PFSK-1 (cell line): ENCODE results near the gene LAMC3.

ENCODE experiments used
- FOXP2 ChIP-seq: optimal IDR thresholded peaks from 2 replicates; pipeline ENCODE3; 2011; ENCODE audit warnings: borderline replicate concordance, control low read depth, inconsistent platforms; ENCODE audit not compliant: insufficient read depth; ENCODE audit errors: extremely low read length, extremely low read depth
- POLR2AphosphoS5 ChIP-seq: IDR thresholded peaks from 2 replicates; pipeline ENCODE4 v1.6.1; 2012; ENCODE audit warnings: low read depth, mild to moderate bottlenecking, control low read depth, low read length, moderate library complexity
- SIN3A ChIP-seq: IDR thresholded peaks from 2 replicates; pipeline ENCODE4 v1.6.1; 2012; ENCODE audit warnings: mild to moderate bottlenecking, low read length, moderate library complexity, borderline replicate concordance; ENCODE audit not compliant: insufficient read depth
- TAF1 ChIP-seq: IDR thresholded peaks from 2 replicates; pipeline ENCODE4 v1.6.1; 2012; ENCODE audit warnings: low read length, control low read depth, borderline replicate concordance; ENCODE audit not compliant: insufficient read depth
- TF ChIP-seq, protein P1 (sequence below), 2 experiments: IDR thresholded peaks; 2 replicates each; pipeline versions ENCODE4 v1.6.1 to v1.8.0; 2011 to 2012; ENCODE audit warnings: low read depth in 2 of 2, low read length in 2 of 2, control low read depth in 1 of 2, inconsistent platforms in 1 of 2, mild to moderate bottlenecking in 1 of 2, moderate library complexity in 1 of 2; ENCODE audit not compliant: insufficient read depth in 1 of 2

The LAMC3 gene

GRCh38 chr9:131103535-131103934 is 94.6 kb downstream of the LAMC3 start:
- TF ChIP-seq, protein P1, sequence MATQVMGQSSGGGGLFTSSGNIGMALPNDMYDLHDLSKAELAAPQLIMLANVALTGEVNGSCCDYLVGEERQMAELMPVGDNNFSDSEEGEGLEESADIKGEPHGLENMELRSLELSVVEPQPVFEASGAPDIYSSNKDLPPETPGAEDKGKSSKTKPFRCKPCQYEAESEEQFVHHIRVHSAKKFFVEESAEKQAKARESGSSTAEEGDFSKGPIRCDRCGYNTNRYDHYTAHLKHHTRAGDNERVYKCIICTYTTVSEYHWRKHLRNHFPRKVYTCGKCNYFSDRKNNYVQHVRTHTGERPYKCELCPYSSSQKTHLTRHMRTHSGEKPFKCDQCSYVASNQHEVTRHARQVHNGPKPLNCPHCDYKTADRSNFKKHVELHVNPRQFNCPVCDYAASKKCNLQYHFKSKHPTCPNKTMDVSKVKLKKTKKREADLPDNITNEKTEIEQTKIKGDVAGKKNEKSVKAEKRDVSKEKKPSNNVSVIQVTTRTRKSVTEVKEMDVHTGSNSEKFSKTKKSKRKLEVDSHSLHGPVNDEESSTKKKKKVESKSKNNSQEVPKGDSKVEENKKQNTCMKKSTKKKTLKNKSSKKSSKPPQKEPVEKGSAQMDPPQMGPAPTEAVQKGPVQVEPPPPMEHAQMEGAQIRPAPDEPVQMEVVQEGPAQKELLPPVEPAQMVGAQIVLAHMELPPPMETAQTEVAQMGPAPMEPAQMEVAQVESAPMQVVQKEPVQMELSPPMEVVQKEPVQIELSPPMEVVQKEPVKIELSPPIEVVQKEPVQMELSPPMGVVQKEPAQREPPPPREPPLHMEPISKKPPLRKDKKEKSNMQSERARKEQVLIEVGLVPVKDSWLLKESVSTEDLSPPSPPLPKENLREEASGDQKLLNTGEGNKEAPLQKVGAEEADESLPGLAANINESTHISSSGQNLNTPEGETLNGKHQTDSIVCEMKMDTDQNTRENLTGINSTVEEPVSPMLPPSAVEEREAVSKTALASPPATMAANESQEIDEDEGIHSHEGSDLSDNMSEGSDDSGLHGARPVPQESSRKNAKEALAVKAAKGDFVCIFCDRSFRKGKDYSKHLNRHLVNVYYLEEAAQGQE (IDR thresholded peaks at IDR 0.05; ENCODE audit: insufficient read depth in 1 of 2, low read depth in 2 of 2, low read length in 2 of 2): no peak
- no peak for TF ChIP-seq FOXP2
- no peak for TF ChIP-seq SIN3A
- TF ChIP-seq POLR2AphosphoS5: no peak
- no peak for TF ChIP-seq TAF1

DNA sequence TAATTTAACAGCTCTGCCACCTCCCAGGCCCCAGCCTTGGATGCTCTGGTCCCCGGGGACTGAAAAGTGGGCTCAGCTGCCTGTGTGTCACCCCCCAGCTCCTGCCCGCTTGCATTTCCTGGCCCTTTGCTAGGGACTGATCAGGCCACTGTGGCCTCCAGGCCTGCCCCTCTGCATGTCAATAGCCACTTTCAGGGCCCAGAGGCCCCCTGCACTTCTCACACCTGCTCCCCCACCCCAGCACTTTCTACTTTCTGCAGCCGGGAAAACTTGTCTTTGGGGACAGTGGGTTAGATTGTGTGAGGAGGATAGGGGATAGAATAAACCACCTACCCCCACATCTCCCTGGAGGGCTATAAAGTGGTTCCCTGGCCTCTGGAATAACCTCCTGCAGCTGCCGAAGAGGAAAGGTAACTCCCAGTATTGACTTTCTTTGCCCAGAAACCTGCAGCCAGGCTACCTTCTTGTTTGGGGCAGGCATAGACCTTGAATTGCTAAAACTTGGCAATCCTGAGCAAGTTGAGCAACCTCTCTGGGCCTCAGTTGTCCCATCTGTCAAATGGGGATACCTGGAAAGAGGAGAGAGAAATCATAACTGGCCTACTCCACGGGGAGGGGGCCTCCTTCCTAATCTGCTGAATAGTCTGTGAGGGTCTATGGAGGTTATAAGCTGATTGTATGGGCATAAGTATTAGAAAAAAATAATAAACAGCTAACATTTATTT is 95.2 kb downstream of the LAMC3 start:
- no peak for TF ChIP-seq FOXP2
- TF ChIP-seq TAF1: no peak
- TF ChIP-seq POLR2AphosphoS5: no peak
- TF ChIP-seq, protein P1 (IDR thresholded peaks at IDR 0.05; ENCODE audit: insufficient read depth in 1 of 2, low read depth in 2 of 2, low read length in 2 of 2): no peak
- TF ChIP-seq SIN3A: no peak

- TF ChIP-seq, protein P1 (IDR thresholded peaks at IDR 0.05; ENCODE audit: insufficient read depth in 1 of 2, low read depth in 2 of 2, low read length in 2 of 2): no peak
- no peak for TF ChIP-seq TAF1
- TF ChIP-seq FOXP2: no peak
- TF ChIP-seq SIN3A: no peak
- no peak for TF ChIP-seq POLR2AphosphoS5
Observed at GRCh38 chr9:131105952-131106351, 97.0 kb downstream of the LAMC3 start.

- no peak for TF ChIP-seq TAF1
- TF ChIP-seq POLR2AphosphoS5: no peak
- no peak for TF ChIP-seq SIN3A
- TF ChIP-seq, protein P1 (IDR thresholded peaks at IDR 0.05; ENCODE audit: insufficient read depth in 1 of 2, low read depth in 2 of 2, low read length in 2 of 2): no peak
- no peak for TF ChIP-seq FOXP2
Observed at GRCh38 chr9:131107760-131108159, 98.8 kb downstream of the LAMC3 start.

DNA sequence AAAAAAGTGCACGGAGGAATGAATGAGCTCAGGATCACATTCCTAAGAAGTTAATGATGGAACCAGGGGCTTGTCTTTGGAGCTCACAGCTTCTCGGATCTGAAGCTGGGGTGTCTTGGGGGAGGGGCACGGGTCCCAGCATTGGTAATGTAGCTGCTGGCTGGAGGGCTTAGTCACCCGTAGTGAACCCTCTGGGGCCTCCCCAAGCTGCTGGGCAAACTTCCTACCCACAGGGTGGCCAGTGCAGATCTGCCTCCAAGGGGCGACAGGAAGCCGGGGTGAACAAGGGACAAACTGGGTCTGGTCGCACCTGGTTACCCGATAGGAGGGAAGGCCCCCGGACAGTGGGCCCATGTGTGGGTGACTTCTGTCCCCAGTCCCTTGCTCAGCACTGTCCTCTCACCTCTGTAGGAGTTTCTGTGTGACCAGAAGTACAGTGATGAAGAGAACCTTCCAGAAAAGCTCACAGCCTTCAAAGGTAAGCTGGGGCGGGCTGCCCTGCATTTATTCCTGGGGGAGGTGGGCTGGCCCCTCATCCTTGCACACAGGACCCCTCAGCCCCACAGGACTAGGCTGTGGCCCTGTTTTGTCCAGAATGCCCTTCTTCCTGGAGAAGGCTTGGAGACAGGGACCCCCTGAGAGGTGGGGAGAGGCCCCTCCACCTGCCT is 102.3 kb downstream of the LAMC3 start:
- TF ChIP-seq FOXP2: no peak
- TF ChIP-seq POLR2AphosphoS5: no peak
- no peak for TF ChIP-seq SIN3A
- no peak for TF ChIP-seq TAF1
- TF ChIP-seq, protein P1 (IDR thresholded peaks at IDR 0.05; ENCODE audit: insufficient read depth in 1 of 2, low read depth in 2 of 2, low read length in 2 of 2): no peak
